SK-N-SH (cell line): ENCODE data around the gene MRPL21. TPM values are rescaled to one million over a fixed set of nuclear protein-coding genes. Genes with fewer than 3 reads are reported as not detected.

Experiments used
- CTCF ChIA-PET: fragments of 300-600, 350-600 bp; formaldehyde crosslinking; extraction: SDS; loops from one replicate; lab custom pipeline; 2021; lab: Yijun Ruan, JAX
- POLR2A ChIA-PET: fragments of 350-600 bp; sonication (Branson Sonifier 250); formaldehyde crosslinking; extraction: SDS; loops from one replicate; lab custom pipeline; 2020; ENCODE audit warnings: antibody characterized with exemption, inconsistent platforms; lab: Yijun Ruan, JAX
- DNase-seq: peaks from one replicate; pipeline ENCODE4 v3.0.0; 2012
- H2AFZ ChIP-seq: fragments of 200-600 bp; sonication (generic); 2 replicates; pipeline ENCODE4 v1.8.1; 2016; ENCODE audit warnings: antibody characterized with exemption, mild to moderate bottlenecking, low read depth
- H3F3A ChIP-seq: fragments of 200-600 bp; sonication (generic); replicated peaks from 2 replicates; pipeline ENCODE3; 2016; ENCODE audit warnings: antibody characterized with exemption, mild to moderate bottlenecking; ENCODE audit not compliant: insufficient read depth
- H3K27ac ChIP-seq, 2 experiments: fragments of 200-500 bp in 1 of 2; fragments of 200-600 bp in 1 of 2; sonication (Bioruptor generic) in 1 of 2; sonication (generic), shearing (Covaris generic) in 1 of 2; 2 replicates each; pipeline versions ENCODE4 v1.5.1 to v1.6.1; 2014 to 2016; ENCODE audit warnings: low read depth in 2 of 2, inconsistent platforms in 1 of 2, low read length in 1 of 2, mild to moderate bottlenecking in 1 of 2, mixed read lengths in 1 of 2
- H3K27me3 ChIP-seq: fragments of 200-600 bp; sonication (generic), shearing (Covaris generic); 2 replicates; pipeline ENCODE4 v1.6.1; 2016; ENCODE audit warnings: mixed run types; ENCODE audit not compliant: insufficient read depth
- H3K36me3 ChIP-seq, 2 experiments: fragments of 200-500 bp in 1 of 2; fragments of 200-600 bp in 1 of 2; sonication (Bioruptor generic) in 1 of 2; sonication (generic) in 1 of 2; replicated peaks in 1 of 2; 2 replicates each; pipeline versions ENCODE3 to v1.5.1; 2014 to 2016; ENCODE audit warnings: low read length in 1 of 2, mild to moderate bottlenecking in 1 of 2; ENCODE audit not compliant: insufficient read depth in 2 of 2, control insufficient read depth in 1 of 2
- H3K4me1 ChIP-seq, 2 experiments: fragments of 200-500 bp in 1 of 2; fragments of 200-600 bp in 1 of 2; sonication (Bioruptor generic) in 1 of 2; sonication (generic), shearing (Covaris generic) in 1 of 2; 2 replicates each; pipeline versions ENCODE4 v1.5.1 to v1.6.1; 2014 to 2016; ENCODE audit warnings: low read depth in 1 of 2, low read length in 1 of 2, mixed run types in 1 of 2; ENCODE audit not compliant: insufficient read depth in 2 of 2, control insufficient read depth in 1 of 2
- H3K4me2 ChIP-seq: fragments of 200-600 bp; sonication (generic), shearing (Covaris generic); 2 replicates; pipeline ENCODE4 v1.6.1; 2017; ENCODE audit warnings: mixed run types
- H3K4me3 ChIP-seq, 2 experiments: fragments of 200-500 bp in 1 of 2; fragments of 200-600 bp in 1 of 2; sonication (Bioruptor generic) in 1 of 2; sonication (generic), shearing (Covaris generic) in 1 of 2; 2 replicates each; pipeline versions ENCODE4 v1.5.1 to v1.8.1; 2014 to 2016; ENCODE audit warnings: low read depth in 2 of 2, inconsistent platforms in 1 of 2, low read length in 1 of 2, mild to moderate bottlenecking in 1 of 2, mixed read lengths in 1 of 2, moderate library complexity in 1 of 2
- H3K79me2 ChIP-seq: fragments of 200-600 bp; sonication (generic); 2 replicates; pipeline ENCODE4 v1.8.1; 2017; ENCODE audit warnings: mild to moderate bottlenecking; ENCODE audit not compliant: insufficient read depth
- H3K9ac ChIP-seq: fragments of 200-600 bp; sonication (generic); 2 replicates; pipeline ENCODE4 v1.6.1; 2017; ENCODE audit warnings: mixed run types
- H3K9me2 ChIP-seq: fragments of 200-600 bp; sonication (generic); 2 replicates; pipeline ENCODE4 v1.6.1; 2017; ENCODE audit warnings: mixed run types
- H3K9me3 ChIP-seq: fragments of 200-600 bp; sonication (generic); 2 replicates; pipeline ENCODE4 v1.6.1; 2017; ENCODE audit warnings: mixed run types, mild to moderate bottlenecking, moderate library complexity
- H4K20me1 ChIP-seq: fragments of 200-600 bp; sonication (generic); 2 replicates; pipeline ENCODE4 v1.6.1; 2017; ENCODE audit warnings: mild to moderate bottlenecking, mixed run types; ENCODE audit not compliant: insufficient read depth
- CHD2 ChIP-seq: fragments of 150-350 bp; IDR thresholded peaks from 2 replicates; pipeline ENCODE4 v1.6.1; 2018; ENCODE audit warnings: low read length; ENCODE audit not compliant: partially characterized antibody
- EZH2phosphoT487 ChIP-seq: fragments of 200-600 bp; sonication (generic); IDR thresholded peaks from 2 replicates; pipeline ENCODE4 v1.6.1; 2017; ENCODE audit warnings: low read depth, mixed run types, mild to moderate bottlenecking, antibody characterized with exemption, moderate library complexity, borderline replicate concordance
- FOXJ3 ChIP-seq: sonication (generic); formaldehyde crosslinking; IDR thresholded peaks from 2 replicates; pipeline ENCODE4 v1.5.1; 2020; ENCODE audit warnings: mild to moderate bottlenecking, missing genetic modification reagents
- FOXM1 ChIP-seq: IDR thresholded peaks from 2 replicates; pipeline ENCODE4 v1.4.0; 2012; ENCODE audit warnings: low read depth, mild to moderate bottlenecking
- JUND ChIP-seq: IDR thresholded peaks from 2 replicates; pipeline ENCODE4 v1.4.0; 2012
- NRF1 ChIP-seq: IDR thresholded peaks from 2 replicates; pipeline ENCODE4 v1.6.1; 2012; ENCODE audit warnings: low read depth, mild to moderate bottlenecking, low read length
- POLR2AphosphoS5 ChIP-seq: IDR thresholded peaks from 2 replicates; pipeline ENCODE4 v1.6.1; 2012; ENCODE audit warnings: low read depth, low read length
- RCOR1 ChIP-seq: fragments of 150-350 bp; IDR thresholded peaks from 2 replicates; pipeline ENCODE4 v1.6.1; 2017; ENCODE audit warnings: antibody characterized with exemption, low read length
- YY1 ChIP-seq: IDR thresholded peaks from 2 replicates; pipeline ENCODE4 v1.4.0; 2012; ENCODE audit warnings: low read depth, mild to moderate bottlenecking
- WGBS: methylation state at CpG from one replicate; pipeline ENCODE4 v1.1.6; 2017; ENCODE audit warnings: low lambda C conversion rate; 5-methylcytosine and 5-hydroxymethylcytosine counted together
- polyA plus RNA-seq, 3 experiments: library from polyadenylated mRNA; depleted of rRNA; stranded (reverse); fragments of >200 nt; gene quantifications; 2 replicates each; pipeline ENCODE4 v1.2.3, GENCODE V29; 2012
- TF ChIP-seq, protein P1 (sequence below): IDR thresholded peaks from 2 replicates; pipeline ENCODE4; 2012
- TF ChIP-seq, protein P2 (sequence below): IDR thresholded peaks from 2 replicates; pipeline ENCODE4 v1.6.1; 2012; ENCODE audit warnings: mild to moderate bottlenecking, low read depth, low read length, moderate library complexity
- TF ChIP-seq, protein P3 (sequence below): IDR thresholded peaks from 2 replicates; pipeline ENCODE4 v1.4.0; 2012; ENCODE audit warnings: low read depth, borderline replicate concordance
- TF ChIP-seq, protein P4 (sequence below): IDR thresholded peaks from 2 replicates; pipeline ENCODE4 v1.4.0; 2012; ENCODE audit warnings: low read depth

Gene MRPL21
- polyA plus RNA-seq, 1 of the 3 experiments (the other 2 are of a cell fraction), result 125 TPM

DNA sequence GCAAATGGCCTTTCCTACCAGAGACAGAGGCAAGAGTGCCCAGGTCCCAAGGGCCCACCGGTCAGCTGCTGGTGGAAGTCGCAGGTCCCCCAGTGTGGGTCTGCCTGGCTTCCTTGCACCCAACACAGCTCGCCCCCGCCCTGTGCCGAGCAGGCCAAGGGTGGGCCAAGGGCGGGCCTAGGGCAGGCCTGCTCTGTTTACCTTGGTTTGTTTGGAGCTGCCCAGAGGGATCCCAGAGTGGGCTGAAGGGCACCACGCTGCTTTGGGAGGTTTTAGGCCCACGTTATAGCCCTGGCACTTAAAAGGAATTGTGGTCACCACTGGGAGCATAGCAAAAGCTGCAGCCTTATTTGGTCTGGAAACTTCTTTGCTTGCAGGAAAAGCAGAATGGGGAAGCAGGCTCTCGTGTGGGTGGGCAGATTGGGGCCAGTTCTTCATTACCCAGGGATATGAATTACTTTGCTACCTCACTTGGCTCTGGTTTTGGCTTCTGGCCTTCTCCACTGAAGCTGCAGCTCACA lies 39.2 kb upstream of the MRPL21 start:
- no peaks in the 10 kb centered on the region for H4K20me1 ChIP-seq
- no peak overlapping the region for H3K4me2 ChIP-seq
- H2AFZ ChIP-seq, result no peak overlapping the region
- H3K4me1 ChIP-seq, result no peaks in the 10 kb centered on the region
- TF ChIP-seq FOXM1, result no peak
- TF ChIP-seq POLR2AphosphoS5, result no peak
- TF ChIP-seq JUND, result no peak
- no peak for TF ChIP-seq RCOR1
- no peak for TF ChIP-seq YY1
- H3K9me2 ChIP-seq, result no peaks in the 10 kb centered on the region
- H3K4me3 ChIP-seq, result no peak overlapping the region
- POLR2A ChIA-PET, result no interaction called here
- H3K27ac ChIP-seq, result no peak overlapping the region
- H3K36me3 ChIP-seq, result peaks cover 0 to 15% of the 10 kb centered on the region in 2 experiments
- CTCF ChIA-PET, result interaction anchor here (0.6 to 1.2 kb wide), 3 partner anchors 13 to 145 kb away, joined by 3 read pairs; no protein-coding TSS in a partner anchor
- no peaks in the 10 kb centered on the region for H3K79me2 ChIP-seq
- WGBS, result 78% methylated on average over 3 of the region's 9 CpGs
- no peaks in the 10 kb centered on the region for H3F3A ChIP-seq
- H3K27me3 ChIP-seq, result no peaks in the 10 kb centered on the region
- no peaks in the 10 kb centered on the region for H3K9me3 ChIP-seq
- no peak for DNase-seq
- H3K9ac ChIP-seq, result no peak overlapping the region

DNA sequence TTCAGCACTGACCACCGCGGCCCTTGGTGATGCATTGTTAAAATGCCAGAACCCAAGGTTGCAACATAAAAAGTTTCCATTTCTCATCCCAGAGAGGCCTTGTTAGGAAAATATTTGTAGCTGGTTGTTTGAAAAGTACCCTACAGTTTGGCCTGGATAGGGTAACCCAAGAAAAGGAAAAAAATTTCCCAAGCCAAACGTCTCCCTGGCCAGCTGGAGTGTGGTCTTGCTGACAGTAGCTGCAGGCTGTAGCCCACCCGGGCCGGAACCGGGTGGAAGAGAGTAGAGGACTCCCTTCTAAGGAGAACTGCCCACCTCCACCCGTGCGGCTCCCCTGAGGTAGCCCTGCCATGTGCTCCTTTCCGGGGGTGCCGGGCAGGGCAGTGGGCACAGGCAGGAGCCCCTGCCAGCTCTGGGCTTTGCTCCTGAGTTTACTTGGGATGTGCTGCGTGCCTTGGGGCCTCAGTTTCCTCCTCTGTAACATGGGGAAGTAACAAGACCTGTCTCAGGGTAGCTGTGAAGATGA lies 38.5 kb upstream of the MRPL21 start:
- H3K4me2 ChIP-seq, result no peak overlapping the region
- peaks cover 0 to 21% of the 10 kb centered on the region in 2 experiments for H3K36me3 ChIP-seq
- H2AFZ ChIP-seq, result no peak overlapping the region
- H3K9ac ChIP-seq, result no peak overlapping the region
- ChIA-PET CTCF (interaction anchor here (0.6 to 1.2 kb wide), 3 partner anchors 14 to 145 kb away, joined by 3 read pairs; no protein-coding TSS in a partner anchor), POLR2A (no interaction called here)
- no peaks in the 10 kb centered on the region for H3K79me2 ChIP-seq
- H3F3A ChIP-seq, result no peaks in the 10 kb centered on the region
- no peak overlapping the region for H3K4me3 ChIP-seq
- H3K4me1 ChIP-seq, result no peaks in the 10 kb centered on the region
- no peaks in the 10 kb centered on the region for H4K20me1 ChIP-seq
- no peak for TF ChIP-seq NRF1
- TF ChIP-seq, protein P1, sequence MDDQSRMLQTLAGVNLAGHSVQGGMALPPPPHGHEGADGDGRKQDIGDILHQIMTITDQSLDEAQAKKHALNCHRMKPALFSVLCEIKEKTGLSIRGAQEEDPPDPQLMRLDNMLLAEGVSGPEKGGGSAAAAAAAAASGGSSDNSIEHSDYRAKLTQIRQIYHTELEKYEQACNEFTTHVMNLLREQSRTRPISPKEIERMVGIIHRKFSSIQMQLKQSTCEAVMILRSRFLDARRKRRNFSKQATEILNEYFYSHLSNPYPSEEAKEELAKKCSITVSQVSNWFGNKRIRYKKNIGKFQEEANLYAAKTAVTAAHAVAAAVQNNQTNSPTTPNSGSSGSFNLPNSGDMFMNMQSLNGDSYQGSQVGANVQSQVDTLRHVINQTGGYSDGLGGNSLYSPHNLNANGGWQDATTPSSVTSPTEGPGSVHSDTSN, result no peak
- TF ChIP-seq, all 33 proteins: peak for 0
- Histone ChIP-seq H3K9me3 (no peaks in the 10 kb centered on the region), H3K27me3 (no peaks in the 10 kb centered on the region), H3K27ac (no peak overlapping the region), H3K9me2 (no peaks in the 10 kb centered on the region)
- WGBS, result 84% methylated on average over 3 of the region's 11 CpGs
- no peak for DNase-seq

DNA sequence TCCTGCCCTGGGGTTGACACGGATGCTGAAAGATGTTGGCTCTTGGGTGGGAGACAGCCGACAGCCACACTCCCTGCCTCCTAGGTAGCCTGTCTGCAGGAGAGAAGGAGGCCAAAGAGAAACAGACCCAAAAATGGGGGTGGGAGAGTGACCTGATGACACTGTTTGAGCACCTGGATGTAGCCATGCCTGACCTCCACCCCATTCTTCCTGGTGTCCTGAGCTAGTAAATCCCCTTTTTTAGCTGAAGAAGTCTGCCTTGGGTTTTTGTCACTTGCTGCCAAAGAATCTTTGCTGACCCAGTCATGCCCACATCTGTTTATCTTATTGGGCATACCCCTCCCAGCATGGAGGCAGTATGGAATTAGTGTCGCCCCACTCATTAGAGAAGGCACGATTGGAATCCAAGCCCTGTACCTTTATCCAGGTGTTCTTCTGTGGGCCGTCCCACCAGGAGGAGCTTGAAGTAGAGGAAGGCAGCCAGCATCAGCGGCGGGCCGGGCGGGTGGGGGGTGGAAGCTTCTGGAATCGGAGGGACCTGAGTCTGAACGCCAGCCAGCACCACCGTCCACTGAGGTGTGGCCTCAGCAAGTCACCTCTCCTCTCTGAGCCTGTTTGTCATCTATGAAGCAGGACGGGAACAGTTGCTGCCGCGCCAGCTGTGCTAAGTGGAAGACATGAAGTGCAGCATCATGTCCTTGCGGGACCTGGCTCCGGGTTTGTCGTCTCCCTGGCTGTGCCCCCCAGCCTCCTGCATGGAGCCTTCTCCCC lies 37.9 kb upstream of the MRPL21 start:
- Histone ChIP-seq H3K27ac (no peak overlapping the region), H3K4me1 (no peaks in the 10 kb centered on the region), H3K9me2 (no peaks in the 10 kb centered on the region), H3F3A (no peaks in the 10 kb centered on the region), H3K9ac (no peak overlapping the region), H3K36me3 (peaks cover 0 to 26% of the 10 kb centered on the region in 2 experiments), H3K9me3 (no peaks in the 10 kb centered on the region), H3K4me3 (no peak overlapping the region), H2AFZ (no peak overlapping the region), H4K20me1 (no peaks in the 10 kb centered on the region), H3K4me2 (no peak overlapping the region), H3K27me3 (no peaks in the 10 kb centered on the region), H3K79me2 (no peaks in the 10 kb centered on the region)
- ChIA-PET CTCF (interaction anchor here (1.2 kb wide), 2 partner anchors 14 to 146 kb away, joined by 3 read pairs; no protein-coding TSS in a partner anchor), POLR2A (no interaction called here)
- 90% methylated on average over 12 of the region's 18 CpGs for WGBS
- DNase-seq, result no peak
- TF ChIP-seq EZH2phosphoT487 (no peak), CHD2 (no peak), JUND (no peak), FOXJ3 (CRISPR knock-in tag) (no peak)
- TF ChIP-seq, protein P2, sequence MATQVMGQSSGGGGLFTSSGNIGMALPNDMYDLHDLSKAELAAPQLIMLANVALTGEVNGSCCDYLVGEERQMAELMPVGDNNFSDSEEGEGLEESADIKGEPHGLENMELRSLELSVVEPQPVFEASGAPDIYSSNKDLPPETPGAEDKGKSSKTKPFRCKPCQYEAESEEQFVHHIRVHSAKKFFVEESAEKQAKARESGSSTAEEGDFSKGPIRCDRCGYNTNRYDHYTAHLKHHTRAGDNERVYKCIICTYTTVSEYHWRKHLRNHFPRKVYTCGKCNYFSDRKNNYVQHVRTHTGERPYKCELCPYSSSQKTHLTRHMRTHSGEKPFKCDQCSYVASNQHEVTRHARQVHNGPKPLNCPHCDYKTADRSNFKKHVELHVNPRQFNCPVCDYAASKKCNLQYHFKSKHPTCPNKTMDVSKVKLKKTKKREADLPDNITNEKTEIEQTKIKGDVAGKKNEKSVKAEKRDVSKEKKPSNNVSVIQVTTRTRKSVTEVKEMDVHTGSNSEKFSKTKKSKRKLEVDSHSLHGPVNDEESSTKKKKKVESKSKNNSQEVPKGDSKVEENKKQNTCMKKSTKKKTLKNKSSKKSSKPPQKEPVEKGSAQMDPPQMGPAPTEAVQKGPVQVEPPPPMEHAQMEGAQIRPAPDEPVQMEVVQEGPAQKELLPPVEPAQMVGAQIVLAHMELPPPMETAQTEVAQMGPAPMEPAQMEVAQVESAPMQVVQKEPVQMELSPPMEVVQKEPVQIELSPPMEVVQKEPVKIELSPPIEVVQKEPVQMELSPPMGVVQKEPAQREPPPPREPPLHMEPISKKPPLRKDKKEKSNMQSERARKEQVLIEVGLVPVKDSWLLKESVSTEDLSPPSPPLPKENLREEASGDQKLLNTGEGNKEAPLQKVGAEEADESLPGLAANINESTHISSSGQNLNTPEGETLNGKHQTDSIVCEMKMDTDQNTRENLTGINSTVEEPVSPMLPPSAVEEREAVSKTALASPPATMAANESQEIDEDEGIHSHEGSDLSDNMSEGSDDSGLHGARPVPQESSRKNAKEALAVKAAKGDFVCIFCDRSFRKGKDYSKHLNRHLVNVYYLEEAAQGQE, result no peak
- TF ChIP-seq, protein P3, sequence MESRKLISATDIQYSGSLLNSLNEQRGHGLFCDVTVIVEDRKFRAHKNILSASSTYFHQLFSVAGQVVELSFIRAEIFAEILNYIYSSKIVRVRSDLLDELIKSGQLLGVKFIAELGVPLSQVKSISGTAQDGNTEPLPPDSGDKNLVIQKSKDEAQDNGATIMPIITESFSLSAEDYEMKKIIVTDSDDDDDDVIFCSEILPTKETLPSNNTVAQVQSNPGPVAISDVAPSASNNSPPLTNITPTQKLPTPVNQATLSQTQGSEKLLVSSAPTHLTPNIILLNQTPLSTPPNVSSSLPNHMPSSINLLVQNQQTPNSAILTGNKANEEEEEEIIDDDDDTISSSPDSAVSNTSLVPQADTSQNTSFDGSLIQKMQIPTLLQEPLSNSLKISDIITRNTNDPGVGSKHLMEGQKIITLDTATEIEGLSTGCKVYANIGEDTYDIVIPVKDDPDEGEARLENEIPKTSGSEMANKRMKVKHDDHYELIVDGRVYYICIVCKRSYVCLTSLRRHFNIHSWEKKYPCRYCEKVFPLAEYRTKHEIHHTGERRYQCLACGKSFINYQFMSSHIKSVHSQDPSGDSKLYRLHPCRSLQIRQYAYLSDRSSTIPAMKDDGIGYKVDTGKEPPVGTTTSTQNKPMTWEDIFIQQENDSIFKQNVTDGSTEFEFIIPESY, result no peak
- TF ChIP-seq, protein P4, sequence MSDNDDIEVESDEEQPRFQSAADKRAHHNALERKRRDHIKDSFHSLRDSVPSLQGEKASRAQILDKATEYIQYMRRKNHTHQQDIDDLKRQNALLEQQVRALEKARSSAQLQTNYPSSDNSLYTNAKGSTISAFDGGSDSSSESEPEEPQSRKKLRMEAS, result no peak
